Activated B cell treated with CpG ODN at 0.5 μM for 24 hours (primary cell): ENCODE measurements around the gene SCLY. TPM values are rescaled to one million over a fixed set of nuclear protein-coding genes. Genes with fewer than 3 reads are reported as not detected.

Experiments used
- ATAC-seq: fragments of 200-7000 bp; cut with Tn5 transposase; one replicate; pipeline ENCODE4 v1.10.0; 2021; ENCODE audit warnings: low read depth, mild to moderate bottlenecking, moderate library complexity
- CTCF ChIA-PET: fragments of 350-600 bp; sonication (Branson Sonifier 250); formaldehyde crosslinking; loops from one replicate; lab custom pipeline; 2021; ENCODE audit warnings: antibody characterized with exemption; lab: Charles Lee
- POLR2A ChIA-PET: fragments of 350-600 bp; sonication (Branson Sonifier 250); formaldehyde crosslinking; loops from one replicate; lab custom pipeline; 2021; ENCODE audit warnings: antibody characterized with exemption; lab: Charles Lee
- DNase-seq: peaks from one replicate; pipeline ENCODE4 v3.0.0; 2022
- H3K27ac Mint-ChIP-seq: one replicate; pipeline ENCODE4 v1.8.0; 2020; ENCODE audit warnings: mixed read lengths
- H3K27me3 Mint-ChIP-seq: one replicate; pipeline ENCODE4 v1.8.0; 2021; ENCODE audit warnings: mixed read lengths
- H3K36me3 Mint-ChIP-seq: one replicate; pipeline ENCODE4 v1.8.0; 2021; ENCODE audit warnings: low read depth, mixed read lengths
- H3K4me1 Mint-ChIP-seq: one replicate; pipeline ENCODE4 v1.8.0; 2021; ENCODE audit warnings: mixed read lengths
- H3K4me3 Mint-ChIP-seq: one replicate; pipeline ENCODE4 v1.8.0; 2020; ENCODE audit warnings: mild to moderate bottlenecking, mixed read lengths
- H3K9me3 Mint-ChIP-seq: one replicate; pipeline ENCODE4 v1.8.0; 2020; ENCODE audit warnings: mixed read lengths
- CTCF ChIP-seq: fragments of 200-600 bp; IDR thresholded peaks from one replicate; pipeline ENCODE4 v1.8.0; 2022; ENCODE audit warnings: antibody characterized with exemption, mild to moderate bottlenecking
- intact Hi-C: fragments of 100-400 bp; cut with micrococcal nuclease; formaldehyde crosslinking; loops from one replicate; pipeline ENCODE4 v1.15.1; 2024
- total RNA-seq: library from RNA; stranded (reverse); gene quantifications from 2 replicates; pipeline ENCODE4 v1.2.3, GENCODE V29; 2022

Gene SCLY
- total RNA-seq, 1 donor from 2014 or later = 26.9 TPM

- ATAC-seq (no peak), DNase-seq (no peak)
- POLR2A ChIA-PET = no interaction called here
- H3K27me3 Mint-ChIP-seq = no peaks in the 10 kb centered on the region
- CTCF ChIA-PET = no interaction called here
- H3K36me3 Mint-ChIP-seq = peaks cover 58% of the 10 kb centered on the region
- H3K9me3 Mint-ChIP-seq = peaks cover 2% of the 10 kb centered on the region
- TF ChIP-seq CTCF = no peak
- no peak overlapping the region for H3K4me3 Mint-ChIP-seq
- intact Hi-C loops = no loop called here
- H3K27ac Mint-ChIP-seq = no peak overlapping the region
- peaks cover 12% of the 10 kb centered on the region for H3K4me1 Mint-ChIP-seq
Measured at GRCh38 chr2:238083919-238084318, 23.1 kb downstream of the SCLY start.

- peaks cover under 1% of the 10 kb centered on the region for H3K9me3 Mint-ChIP-seq
- H3K4me1 Mint-ChIP-seq = peaks cover 12% of the 10 kb centered on the region
Measured at GRCh38 chr2:238084761-238085160, 24.0 kb downstream of the SCLY start.

GRCh38 chr2:238085899-238086298 lies 25.1 kb downstream of the SCLY start:
- Mint-ChIP-seq H3K9me3 (no peaks in the 10 kb centered on the region), H3K27me3 (no peaks in the 10 kb centered on the region), H3K4me3 (no peak overlapping the region), H3K36me3 (peaks cover 45% of the 10 kb centered on the region), H3K4me1 (peaks cover 12% of the 10 kb centered on the region), H3K27ac (no peak overlapping the region)
- TF ChIP-seq CTCF = no peak
- CTCF ChIA-PET = no interaction called here
- POLR2A ChIA-PET = no interaction called here
- intact Hi-C loops = no loop called here
- DNase-seq = no peak
- ATAC-seq = no peak

More at GRCh38 chr2:238084761-238085160, 24.0 kb downstream of the SCLY start:
- ATAC-seq (no peak), DNase-seq (no peak)
- Mint-ChIP-seq H3K27me3 (no peaks in the 10 kb centered on the region), H3K4me3 (no peak overlapping the region), H3K36me3 (peaks cover 55% of the 10 kb centered on the region), H3K27ac (no peak overlapping the region)
- ChIA-PET CTCF (no interaction called here), POLR2A (no interaction called here)
- no peak for TF ChIP-seq CTCF
- intact Hi-C loops = no loop called here

- peak; percentile 25 for ATAC-seq
- CTCF ChIA-PET = interaction anchor here (1.0 to 1.5 kb wide), 2 partner anchors 20 to 176 kb away, joined by 3 to 4 read pairs; no protein-coding TSS in a partner anchor
Measured at GRCh38 chr2:238087211-238087610, 26.4 kb downstream of the SCLY start.

GRCh38 chr2:238090887-238091286 lies 30.1 kb downstream of the SCLY start:
- H3K9me3 Mint-ChIP-seq = no peaks in the 10 kb centered on the region
- peaks cover 12% of the 10 kb centered on the region for H3K4me1 Mint-ChIP-seq
- H3K4me3 Mint-ChIP-seq = no peak overlapping the region
- no peak for DNase-seq
- intact Hi-C loops = no loop called here
- H3K27ac Mint-ChIP-seq = no peak overlapping the region
- no peak for ATAC-seq
- peaks cover 12% of the 10 kb centered on the region for H3K36me3 Mint-ChIP-seq
- POLR2A ChIA-PET = no interaction called here
- CTCF ChIA-PET = no interaction called here
- TF ChIP-seq CTCF = no peak
- no peaks in the 10 kb centered on the region for H3K27me3 Mint-ChIP-seq

More at GRCh38 chr2:238087211-238087610, 26.4 kb downstream of the SCLY start:
- H3K4me1 Mint-ChIP-seq = peaks cover 12% of the 10 kb centered on the region
- POLR2A ChIA-PET = interaction anchor here (0.5 to 0.7 kb wide), 2 partner anchors 114 to 459 kb away, joined by 4 to 5 read pairs; no protein-coding TSS in a partner anchor
- H3K27ac Mint-ChIP-seq = no peak overlapping the region
- DNase-seq = no peak
- no peaks in the 10 kb centered on the region for H3K9me3 Mint-ChIP-seq
- peaks cover 32% of the 10 kb centered on the region for H3K36me3 Mint-ChIP-seq
- no peak for TF ChIP-seq CTCF
- intact Hi-C loops = no loop called here
- H3K27me3 Mint-ChIP-seq = no peaks in the 10 kb centered on the region
- H3K4me3 Mint-ChIP-seq = no peak overlapping the region
